ENCODE results near the gene DCLK1.

DNA sequence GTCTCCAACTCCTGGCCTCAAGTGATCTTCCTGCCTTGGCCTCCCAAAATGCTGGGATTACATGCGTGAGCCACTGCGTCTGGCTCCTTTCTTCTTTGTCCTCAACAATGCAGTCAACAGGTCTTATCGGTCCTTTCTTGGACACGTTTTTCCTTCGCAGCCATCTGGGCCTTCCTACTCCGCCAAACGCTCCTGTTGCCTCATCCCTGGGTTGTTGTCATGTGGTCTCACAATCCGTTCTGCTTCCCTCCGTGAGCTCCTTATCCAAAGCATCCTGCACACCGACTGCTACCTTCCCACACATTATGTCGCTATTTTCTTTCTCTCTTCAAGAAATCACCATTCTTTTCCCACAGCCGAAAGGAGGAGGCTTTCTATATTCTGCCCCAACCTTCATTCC, 306.8 kb downstream of the DCLK1 start:
- TF ChIP-seq, protein P1, sequence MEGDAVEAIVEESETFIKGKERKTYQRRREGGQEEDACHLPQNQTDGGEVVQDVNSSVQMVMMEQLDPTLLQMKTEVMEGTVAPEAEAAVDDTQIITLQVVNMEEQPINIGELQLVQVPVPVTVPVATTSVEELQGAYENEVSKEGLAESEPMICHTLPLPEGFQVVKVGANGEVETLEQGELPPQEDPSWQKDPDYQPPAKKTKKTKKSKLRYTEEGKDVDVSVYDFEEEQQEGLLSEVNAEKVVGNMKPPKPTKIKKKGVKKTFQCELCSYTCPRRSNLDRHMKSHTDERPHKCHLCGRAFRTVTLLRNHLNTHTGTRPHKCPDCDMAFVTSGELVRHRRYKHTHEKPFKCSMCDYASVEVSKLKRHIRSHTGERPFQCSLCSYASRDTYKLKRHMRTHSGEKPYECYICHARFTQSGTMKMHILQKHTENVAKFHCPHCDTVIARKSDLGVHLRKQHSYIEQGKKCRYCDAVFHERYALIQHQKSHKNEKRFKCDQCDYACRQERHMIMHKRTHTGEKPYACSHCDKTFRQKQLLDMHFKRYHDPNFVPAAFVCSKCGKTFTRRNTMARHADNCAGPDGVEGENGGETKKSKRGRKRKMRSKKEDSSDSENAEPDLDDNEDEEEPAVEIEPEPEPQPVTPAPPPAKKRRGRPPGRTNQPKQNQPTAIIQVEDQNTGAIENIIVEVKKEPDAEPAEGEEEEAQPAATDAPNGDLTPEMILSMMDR (IDR thresholded peaks at IDR 0.05; ENCODE audit: poor library complexity) = no peak
- no peak for TF ChIP-seq EZH2 (IDR thresholded peaks at IDR 0.05; ENCODE audit: borderline replicate concordance)

All from hepatocyte (in vitro differentiated cells).